Forelimb muscle (tissue), 1 donor: ENCODE measurements around the gene SMAD2. TPM values are rescaled to one million over a fixed set of nuclear protein-coding genes. Genes with fewer than 3 reads are reported as not detected.
"Not testable (repeated sequence)": the region's sequence is repeated elsewhere in the genome, so short reads cannot be mapped to it uniquely, and the experiment has no call there.

Experiments used
- DNase-seq: peaks from one replicate; pipeline ENCODE4 v3.0.0-alpha.2; 2013; ENCODE audit warnings: low read depth
- polyA plus RNA-seq: library from polyadenylated mRNA; unstranded; fragments of 120-200 nt; gene quantifications from one replicate; pipeline ENCODE4 v1.2.1, GENCODE V29; 2013; ENCODE audit not compliant: insufficient read length

SMAD2 gene
- polyA plus RNA-seq, 1 donor = 63.9 TPM

DNA sequence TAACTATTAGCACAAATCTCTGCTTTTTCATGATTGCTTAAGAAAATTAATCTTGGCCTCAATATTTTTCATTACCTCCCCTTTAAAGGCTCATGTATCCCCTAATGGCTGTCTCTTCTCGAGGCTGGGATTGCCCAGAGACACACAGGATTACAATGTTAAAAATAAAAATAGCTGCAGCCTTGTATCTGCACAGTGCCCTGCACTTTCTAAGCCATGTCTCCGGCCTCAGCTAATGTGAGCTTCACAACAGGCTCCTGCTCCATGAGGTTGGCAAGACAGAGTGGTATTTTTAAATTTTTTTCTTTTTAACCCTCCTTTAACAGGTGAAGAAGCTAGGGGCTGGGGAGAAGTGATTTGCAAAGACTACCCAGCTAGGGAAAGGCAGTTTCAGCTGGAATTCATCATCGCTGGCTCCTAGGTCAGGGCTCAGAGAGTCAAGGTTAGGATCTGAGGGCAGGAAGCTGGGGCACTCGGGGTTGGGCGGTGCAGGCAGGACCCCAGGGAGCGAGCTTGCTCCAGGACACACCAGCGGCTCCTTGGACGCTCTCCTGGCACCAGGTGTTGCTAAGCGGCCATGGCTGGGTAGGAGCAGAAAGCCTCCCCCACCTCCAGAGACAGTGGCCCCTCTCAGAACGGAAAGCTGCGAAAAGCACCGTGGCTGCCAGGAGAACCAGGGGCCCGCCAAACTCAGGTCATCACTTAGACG is 135.6 kb downstream of the SMAD2 start:
- DNase-seq = no peak

GRCh38 chr18:47793609-47794008 is 136.8 kb downstream of the SMAD2 start:
- no peak for DNase-seq

GRCh38 chr18:47791461-47791985 is 138.9 kb downstream of the SMAD2 start:
- no peak for DNase-seq

DNA sequence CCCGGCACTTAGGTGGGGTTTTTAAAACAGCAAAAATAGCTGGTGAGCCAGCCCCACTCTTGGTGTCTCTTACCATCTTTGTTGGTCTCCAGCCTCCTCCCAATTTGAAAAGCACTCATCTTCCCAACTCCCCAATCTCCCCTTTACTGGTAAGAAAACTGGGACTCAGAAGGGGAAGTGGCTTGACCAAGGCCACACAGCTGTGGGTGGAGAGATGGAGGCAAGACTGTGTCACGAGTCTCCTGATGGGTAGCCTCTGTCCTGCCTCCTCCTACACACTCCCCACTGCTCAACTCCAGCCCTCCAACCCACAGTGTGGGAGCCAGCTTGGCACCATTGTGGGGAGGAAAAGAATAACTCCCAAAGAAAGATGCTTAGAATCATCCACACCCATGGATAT is 140.4 kb downstream of the SMAD2 start:
- DNase-seq = no peak

DNA sequence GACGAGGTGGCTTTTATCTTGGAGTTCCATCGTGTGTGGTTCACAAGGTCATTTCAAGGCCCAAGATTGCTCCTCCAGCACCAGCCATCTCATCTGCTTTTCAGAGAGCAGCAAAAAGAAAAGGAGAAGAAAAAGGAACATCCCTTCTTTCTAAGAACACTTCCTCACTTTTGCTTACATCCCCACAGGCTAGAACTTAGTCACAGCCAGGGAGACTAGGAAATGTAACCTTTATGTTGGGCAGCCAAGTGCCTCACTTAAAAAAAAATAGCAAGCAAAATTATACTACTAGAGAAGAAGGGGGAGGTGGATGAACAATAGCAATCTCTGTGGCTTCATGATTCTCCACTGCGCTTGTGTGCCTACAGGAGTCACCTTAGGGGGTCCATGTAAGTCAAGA is 141.8 kb downstream of the SMAD2 start:
- DNase-seq = no peak

GRCh38 chr18:47781561-47781960 is 148.9 kb downstream of the SMAD2 start:
- DNase-seq = no peak

DNA sequence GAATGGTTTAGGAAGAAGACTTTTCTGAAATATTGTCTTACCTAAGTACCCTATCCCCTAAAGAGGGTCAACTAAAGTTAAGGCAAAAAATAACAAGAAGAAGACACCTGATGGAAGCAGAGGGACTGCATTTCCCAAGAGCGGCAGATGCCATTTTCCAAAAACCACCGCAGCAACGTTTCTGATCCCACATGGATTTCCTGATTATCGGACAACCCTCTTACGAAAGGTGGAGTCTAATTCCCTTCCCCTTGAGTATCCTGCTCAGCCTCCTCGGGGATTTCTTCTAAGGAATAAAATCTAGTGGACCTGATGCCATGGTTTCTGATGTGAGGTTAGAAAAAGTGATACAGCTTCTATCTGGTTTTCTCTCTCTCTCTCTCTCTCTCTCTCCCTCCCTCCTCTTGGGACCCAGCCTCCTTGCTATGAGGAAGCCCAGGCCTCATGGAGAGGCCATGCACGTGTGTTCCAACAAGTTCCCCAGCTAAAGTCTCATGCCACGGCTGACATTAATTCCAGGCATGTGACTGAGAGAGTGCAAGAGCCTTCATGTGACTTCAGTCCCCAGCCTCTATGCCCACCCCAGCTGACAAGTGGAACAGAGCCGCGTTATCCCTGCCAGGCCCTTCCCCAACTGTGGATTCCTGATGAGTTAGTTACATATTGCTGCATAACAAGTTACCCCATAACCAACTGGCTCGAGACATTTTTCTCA is 150.3 kb downstream of the SMAD2 start:
- DNase-seq = no peak

DNA sequence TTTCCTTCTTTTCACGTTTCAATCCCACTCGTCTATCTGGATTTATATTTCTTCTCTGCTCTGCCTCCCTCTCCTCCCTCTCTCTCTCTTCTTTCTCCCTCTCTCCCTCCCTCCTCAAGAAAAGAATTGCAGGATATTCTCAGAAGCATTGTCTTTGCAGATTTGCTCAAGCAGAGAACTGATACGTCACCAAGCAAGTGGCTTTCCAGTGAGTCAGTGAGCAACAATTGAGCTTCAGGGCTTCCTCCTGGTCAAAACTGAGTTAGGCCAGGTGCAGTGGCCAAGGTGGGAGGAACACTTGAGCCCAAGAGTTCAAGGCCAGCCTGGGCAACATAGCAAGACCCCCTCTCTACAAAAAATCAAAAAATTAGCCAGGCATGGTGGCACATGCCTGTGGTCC is 151.1 kb downstream of the SMAD2 start:
- DNase-seq = no peak

DNA sequence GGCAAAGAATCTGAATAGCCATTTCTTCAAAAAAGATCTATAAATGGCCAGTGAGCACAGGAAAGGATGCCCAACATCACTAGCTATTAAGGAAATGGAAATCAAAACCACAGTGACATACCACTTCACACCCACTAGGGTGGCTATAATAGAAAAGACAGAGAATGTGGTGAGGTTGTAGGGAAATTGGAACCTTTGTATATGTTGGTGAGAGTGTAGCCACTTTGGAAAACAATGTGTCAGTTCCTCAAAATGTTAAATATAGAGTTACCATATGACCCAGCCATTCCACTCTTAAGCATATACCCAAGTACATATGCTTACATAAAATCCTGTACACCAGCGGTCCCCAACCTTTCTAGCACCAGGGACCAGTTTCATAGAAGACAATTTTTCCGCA is 152.8 kb downstream of the SMAD2 start:
- no peak for DNase-seq

- DNase-seq = no peak
These were observed 154.5 kb downstream of the SMAD2 start for GRCh38 chr18:47775961-47776360.

GRCh38 chr18:47773931-47774330 is 156.5 kb downstream of the SMAD2 start:
- DNase-seq = no peak

DNA sequence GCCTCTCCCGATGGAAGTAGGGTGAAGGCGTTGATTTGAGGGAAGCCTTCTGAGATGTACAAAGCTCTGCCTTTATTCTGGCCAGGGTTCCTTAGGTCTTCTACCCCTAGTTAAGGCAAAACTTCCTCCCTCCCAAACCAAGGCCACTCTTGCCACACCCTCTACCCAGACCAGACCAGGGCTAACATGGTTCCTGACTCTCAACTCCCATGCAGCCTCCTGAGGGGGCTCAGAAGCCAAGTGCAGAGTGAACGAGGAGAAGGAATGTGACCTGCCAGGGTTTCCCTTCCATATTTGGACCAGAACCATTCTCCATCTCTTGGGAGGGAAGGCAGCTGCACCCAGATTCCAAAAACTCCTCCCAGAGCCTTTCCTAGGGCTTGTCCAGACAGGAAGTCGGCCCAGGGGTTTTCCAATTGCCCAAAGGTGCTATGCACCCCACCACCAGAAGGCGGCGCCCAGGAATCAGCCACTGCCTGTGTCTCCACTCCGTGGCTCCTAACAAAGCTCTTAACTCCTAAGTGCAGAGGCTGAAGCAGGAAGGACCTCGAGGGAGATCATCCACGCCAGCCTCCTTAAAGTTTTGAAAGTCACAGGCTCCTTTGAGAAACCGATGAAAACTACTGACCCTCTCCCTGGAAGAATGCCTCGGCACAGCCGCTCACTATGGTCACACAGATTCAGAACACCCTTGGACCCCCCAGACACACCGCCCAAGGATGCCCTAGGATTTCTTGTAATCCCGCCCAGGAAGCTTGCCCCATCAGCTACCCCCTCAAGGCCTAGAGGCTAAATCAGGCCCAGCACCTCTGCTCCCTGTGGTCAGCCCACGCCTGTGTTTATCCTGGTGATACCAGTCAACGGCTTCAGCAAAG is 157.8 kb downstream of the SMAD2 start:
- no peak for DNase-seq

- no peak for DNase-seq
These were observed 158.5 kb downstream of the SMAD2 start for GRCh38 chr18:47771922-47772321.

GRCh38 chr18:47767699-47768098 is 162.8 kb downstream of the SMAD2 start:
- no peak for DNase-seq

GRCh38 chr18:47767198-47767597 is 163.3 kb downstream of the SMAD2 start:
- not testable (repeated sequence) for DNase-seq
